Endodermal cell (in vitro differentiated cells): ENCODE results near the gene DCAF15. TPM values are rescaled to one million over a fixed set of nuclear protein-coding genes. Genes with fewer than 3 reads are reported as not detected.
A peak's percentile ranks its signal among the peaks of the same experiment; 100 is the strongest.

Experiments used
- DNase-seq: peaks from one replicate; pipeline ENCODE4 v3.0.0-alpha.2; 2017
- H3K27ac ChIP-seq: 2 replicates; pipeline ENCODE4 v1.5.1; 2013; ENCODE audit warnings: mild to moderate bottlenecking, low read depth, low read length, moderate library complexity
- H3K27me3 ChIP-seq: 2 replicates; pipeline ENCODE4 v1.6.1; 2013; ENCODE audit warnings: mild to moderate bottlenecking, low read length, moderate library complexity; ENCODE audit not compliant: insufficient read depth, control insufficient read depth, poor library complexity, severe bottlenecking
- H3K36me3 ChIP-seq: 2 replicates; pipeline ENCODE4 v1.7.0; 2013; ENCODE audit warnings: mild to moderate bottlenecking, low read length, moderate library complexity; ENCODE audit not compliant: control insufficient read depth, insufficient read depth
- H3K4me1 ChIP-seq: one replicate; pipeline ENCODE4 v1.7.0; 2013; ENCODE audit warnings: low read length; ENCODE audit not compliant: control insufficient read depth, insufficient read depth
- H3K4me3 ChIP-seq: 2 replicates; pipeline ENCODE4 v1.5.1; 2013; ENCODE audit warnings: mild to moderate bottlenecking, low read length, moderate library complexity
- H3K9ac ChIP-seq: 2 replicates; pipeline ENCODE4 v1.6.1; 2013; ENCODE audit warnings: mild to moderate bottlenecking, low read length, moderate library complexity; ENCODE audit not compliant: poor library complexity, severe bottlenecking; ENCODE audit errors: extremely low read depth
- H3K9me3 ChIP-seq: 2 replicates; pipeline ENCODE4 v1.6.1; 2013; ENCODE audit warnings: mild to moderate bottlenecking, low read length, moderate library complexity; ENCODE audit not compliant: control insufficient read depth
- H3K27ac Mint-ChIP-seq: 2 replicates; pipeline ENCODE4 v1.8.0; 2020; ENCODE audit warnings: mixed read lengths
- H3K27me3 Mint-ChIP-seq: 2 replicates; pipeline ENCODE4 v1.8.0; 2021; ENCODE audit warnings: mild to moderate bottlenecking, mixed read lengths; ENCODE audit not compliant: insufficient read depth
- H3K36me3 Mint-ChIP-seq: 2 replicates; pipeline ENCODE4 v1.8.0; 2020; ENCODE audit warnings: low read depth, mixed read lengths
- H3K4me1 Mint-ChIP-seq: 2 replicates; pipeline ENCODE4 v1.8.0; 2020; ENCODE audit warnings: mixed read lengths
- H3K4me3 Mint-ChIP-seq: 2 replicates; pipeline ENCODE4 v1.8.0; 2020; ENCODE audit warnings: mild to moderate bottlenecking, moderate library complexity, mixed read lengths
- H3K9me3 Mint-ChIP-seq: 2 replicates; pipeline ENCODE4 v1.8.0; 2020; ENCODE audit warnings: mild to moderate bottlenecking, mixed read lengths
- CTCF ChIP-seq: fragments of 200-600 bp; sonication (generic); conservative IDR thresholded peaks from 2 replicates; pipeline ENCODE4 v1.5.0; 2021; ENCODE audit warnings: antibody characterized with exemption, mild to moderate bottlenecking
- WGBS, 2 experiments: methylation state at CpG; one replicate each; pipeline versions ENCODE4 v1.1.5 to v1.1.7; 2013; ENCODE audit warnings: missing lambda C conversion rate in 2 of 2, mixed read lengths in 1 of 2; ENCODE audit not compliant: insufficient coverage in 1 of 2, insufficient read length in 1 of 2; 5-methylcytosine and 5-hydroxymethylcytosine counted together
- total RNA-seq, 2 donors: library from RNA; stranded (reverse); fragmentation: NEBNext Ultra II Directional in 1 of 2; extraction: Animal tissue kit (Norgen Biotek cat#: 25700) in 1 of 2; gene quantifications; 2 replicates in 1 of 2; 3 replicates in 1 of 2; pipeline ENCODE4 v1.2.1, GENCODE V29; 2021

Gene DCAF15
- total RNA-seq, 2 donors from 2014 or later, result 62.4 to 72.9 TPM

GRCh38 chr19:13986348-13986904 lies 34.1 kb downstream of the DCAF15 start:
- H3K4me1 ChIP-seq, result no peaks in the 10 kb centered on the region
- H3K36me3 Mint-ChIP-seq, result peaks cover 32% of the 10 kb centered on the region
- no peak overlapping the region for H3K4me3 ChIP-seq
- WGBS, 2 experiments, result 55 to 76% methylated on average over 12 to 19 of the region's 19 CpGs
- H3K4me1 Mint-ChIP-seq, result peaks cover 22% of the 10 kb centered on the region
- peak overlapping the region; percentile 80 for H3K27ac Mint-ChIP-seq
- TF ChIP-seq CTCF, result no peak
- H3K4me3 Mint-ChIP-seq, result no peak overlapping the region
- H3K27me3 ChIP-seq, result no peaks in the 10 kb centered on the region
- H3K27me3 Mint-ChIP-seq, result no peaks in the 10 kb centered on the region
- no peak overlapping the region for H3K9ac ChIP-seq
- peaks cover 3% of the 10 kb centered on the region for H3K36me3 ChIP-seq
- no peaks in the 10 kb centered on the region for H3K9me3 ChIP-seq
- H3K27ac ChIP-seq, result no peak overlapping the region
- peak; percentile 92 for DNase-seq
- H3K9me3 Mint-ChIP-seq, result no peaks in the 10 kb centered on the region

GRCh38 chr19:13987101-13987890 lies 35.0 kb downstream of the DCAF15 start:
- peaks cover 38% of the 10 kb centered on the region for H3K36me3 Mint-ChIP-seq
- H3K9me3 ChIP-seq, result no peaks in the 10 kb centered on the region
- no peaks in the 10 kb centered on the region for H3K27me3 ChIP-seq
- H3K9ac ChIP-seq, result no peak overlapping the region
- peaks cover 22% of the 10 kb centered on the region for H3K4me1 Mint-ChIP-seq
- H3K9me3 Mint-ChIP-seq, result no peaks in the 10 kb centered on the region
- H3K4me1 ChIP-seq, result no peaks in the 10 kb centered on the region
- peak overlapping the region; percentile 49 for H3K27ac ChIP-seq
- peak; percentile 64 for DNase-seq
- no peak overlapping the region for H3K4me3 Mint-ChIP-seq
- H3K36me3 ChIP-seq, result peaks cover 9% of the 10 kb centered on the region
- H3K4me3 ChIP-seq, result no peak overlapping the region
- H3K27ac Mint-ChIP-seq, result peak overlapping the region; percentile 48
- no peaks in the 10 kb centered on the region for H3K27me3 Mint-ChIP-seq
- no peak for TF ChIP-seq CTCF
- WGBS, 2 experiments, result 86 to 93% methylated on average over 5 to 17 of the region's 17 CpGs

DNA sequence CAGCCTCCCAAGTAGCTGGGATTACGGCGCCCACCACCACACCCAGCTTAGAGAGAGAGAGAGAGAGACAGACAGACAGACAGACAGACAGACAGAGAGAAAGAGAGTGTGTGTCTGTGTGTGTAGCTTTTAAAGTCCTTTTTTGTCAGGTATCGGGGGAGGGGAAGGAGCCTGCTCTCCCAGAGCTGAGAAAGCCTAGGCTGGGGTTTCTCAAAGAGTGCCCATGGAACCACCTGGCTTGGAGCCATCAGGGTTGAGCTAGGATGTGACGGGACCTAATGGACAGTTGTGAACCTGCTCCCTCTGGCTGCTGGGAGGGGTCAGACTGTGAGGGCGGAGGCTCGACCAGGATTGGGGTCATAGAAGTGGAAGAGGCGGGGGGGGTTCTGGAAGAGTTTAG lies 37.2 kb downstream of the DCAF15 start:
- Mint-ChIP-seq H3K4me1 (peaks cover 22% of the 10 kb centered on the region), H3K36me3 (peaks cover 40% of the 10 kb centered on the region), H3K27ac (peak overlapping the region; percentile 81), H3K9me3 (no peaks in the 10 kb centered on the region), H3K4me3 (no peak overlapping the region), H3K27me3 (no peaks in the 10 kb centered on the region)
- H3K9me3 ChIP-seq, result no peaks in the 10 kb centered on the region
- peaks cover 10% of the 10 kb centered on the region for H3K36me3 ChIP-seq
- no peaks in the 10 kb centered on the region for H3K27me3 ChIP-seq
- no peak for DNase-seq
- H3K4me1 ChIP-seq, result no peaks in the 10 kb centered on the region
- WGBS, 2 experiments, result 83 to 88% methylated on average over 4 to 7 of the region's 7 CpGs
- H3K9ac ChIP-seq, result no peak overlapping the region
- H3K27ac ChIP-seq, result no peak overlapping the region
- no peak for TF ChIP-seq CTCF
- no peak overlapping the region for H3K4me3 ChIP-seq
